Neutrophil (primary cell): ENCODE measurements around the gene XPNPEP2.

ENCODE experiments used
- H3K27ac ChIP-seq: fragments of 200-600 bp; sonication (generic); 2 replicates; pipeline ENCODE4 v1.5.1; 2016; ENCODE audit warnings: mild to moderate bottlenecking, moderate library complexity
- H3K27me3 ChIP-seq: fragments of 200-600 bp; sonication (generic); 2 replicates; pipeline ENCODE4 v1.6.0; 2016; ENCODE audit warnings: mild to moderate bottlenecking
- H3K36me3 ChIP-seq: fragments of 200-600 bp; sonication (generic); 2 replicates; pipeline ENCODE4 v1.5.1; 2017
- H3K4me1 ChIP-seq, 2 experiments: fragments of 200-600 bp in 1 of 2; sonication (generic) in 1 of 2; 1 replicate in 1 of 2; 2 replicates in 1 of 2; pipeline versions ENCODE4 v1.5.1 to v1.6.1; 2013 to 2016; ENCODE audit warnings: low read depth in 1 of 2, low read length in 1 of 2, mild to moderate bottlenecking in 1 of 2, moderate library complexity in 1 of 2; ENCODE audit not compliant: control insufficient read depth in 1 of 2, insufficient read depth in 1 of 2
- H3K4me3 ChIP-seq, 2 experiments: fragments of 200-600 bp in 1 of 2; sonication (generic) in 1 of 2; 1 replicate in 1 of 2; 2 replicates in 1 of 2; pipeline ENCODE4 v1.5.1; 2013 to 2016; ENCODE audit warnings: low read depth in 1 of 2, low read length in 1 of 2, mild to moderate bottlenecking in 1 of 2, moderate library complexity in 1 of 2
- H3K9me3 ChIP-seq: fragments of 200-600 bp; sonication (generic); 2 replicates; pipeline ENCODE4 v1.5.1; 2016
- TF ChIP-seq, protein P1 (sequence below): fragments of 200-600 bp; sonication (generic); IDR thresholded peaks from 2 replicates; pipeline ENCODE4 v1.5.1; 2016; ENCODE audit warnings: antibody characterized with exemption

XPNPEP2 gene

DNA sequence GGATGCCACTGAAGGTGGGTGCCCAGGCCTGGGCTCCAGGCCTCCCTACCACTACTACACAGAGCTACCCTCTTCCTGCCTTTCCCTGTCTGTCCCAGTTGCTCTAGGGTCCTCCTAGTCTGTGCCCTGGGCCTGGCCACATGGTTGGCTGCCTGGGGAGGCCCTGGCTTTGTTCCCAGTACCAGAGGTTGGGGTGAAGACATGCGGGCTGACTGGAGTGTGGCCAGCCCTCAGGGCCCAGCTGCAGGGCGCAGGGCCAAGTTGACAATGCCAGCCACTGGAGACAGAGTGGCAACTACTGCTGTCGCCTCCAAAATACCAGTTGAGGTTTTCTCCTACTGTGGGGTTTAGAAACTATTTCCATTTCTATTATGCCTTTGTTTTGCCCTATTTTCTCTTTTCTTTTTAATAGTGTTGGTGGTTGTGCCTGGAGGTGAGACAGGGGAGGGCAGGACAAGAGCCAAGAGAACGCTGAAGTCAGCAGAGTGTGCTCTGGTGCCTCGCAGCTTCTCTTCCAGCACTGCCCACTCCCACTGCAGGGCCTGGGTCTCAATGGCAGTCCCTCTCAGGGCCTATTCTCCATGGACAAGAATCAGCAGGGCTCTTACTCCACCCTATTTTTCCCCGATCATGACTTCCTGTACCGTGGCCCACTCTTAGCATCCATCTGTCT, 32.2 kb upstream of the XPNPEP2 start:
- TF ChIP-seq, protein P1, sequence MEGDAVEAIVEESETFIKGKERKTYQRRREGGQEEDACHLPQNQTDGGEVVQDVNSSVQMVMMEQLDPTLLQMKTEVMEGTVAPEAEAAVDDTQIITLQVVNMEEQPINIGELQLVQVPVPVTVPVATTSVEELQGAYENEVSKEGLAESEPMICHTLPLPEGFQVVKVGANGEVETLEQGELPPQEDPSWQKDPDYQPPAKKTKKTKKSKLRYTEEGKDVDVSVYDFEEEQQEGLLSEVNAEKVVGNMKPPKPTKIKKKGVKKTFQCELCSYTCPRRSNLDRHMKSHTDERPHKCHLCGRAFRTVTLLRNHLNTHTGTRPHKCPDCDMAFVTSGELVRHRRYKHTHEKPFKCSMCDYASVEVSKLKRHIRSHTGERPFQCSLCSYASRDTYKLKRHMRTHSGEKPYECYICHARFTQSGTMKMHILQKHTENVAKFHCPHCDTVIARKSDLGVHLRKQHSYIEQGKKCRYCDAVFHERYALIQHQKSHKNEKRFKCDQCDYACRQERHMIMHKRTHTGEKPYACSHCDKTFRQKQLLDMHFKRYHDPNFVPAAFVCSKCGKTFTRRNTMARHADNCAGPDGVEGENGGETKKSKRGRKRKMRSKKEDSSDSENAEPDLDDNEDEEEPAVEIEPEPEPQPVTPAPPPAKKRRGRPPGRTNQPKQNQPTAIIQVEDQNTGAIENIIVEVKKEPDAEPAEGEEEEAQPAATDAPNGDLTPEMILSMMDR = no peak
- Histone ChIP-seq H3K9me3 (no peaks in the 10 kb centered on the region), H3K4me3 (no peak overlapping the region), H3K27me3 (no peaks in the 10 kb centered on the region), H3K27ac (no peak overlapping the region), H3K4me1 (no peaks in the 10 kb centered on the region), H3K36me3 (no peaks in the 10 kb centered on the region)

DNA sequence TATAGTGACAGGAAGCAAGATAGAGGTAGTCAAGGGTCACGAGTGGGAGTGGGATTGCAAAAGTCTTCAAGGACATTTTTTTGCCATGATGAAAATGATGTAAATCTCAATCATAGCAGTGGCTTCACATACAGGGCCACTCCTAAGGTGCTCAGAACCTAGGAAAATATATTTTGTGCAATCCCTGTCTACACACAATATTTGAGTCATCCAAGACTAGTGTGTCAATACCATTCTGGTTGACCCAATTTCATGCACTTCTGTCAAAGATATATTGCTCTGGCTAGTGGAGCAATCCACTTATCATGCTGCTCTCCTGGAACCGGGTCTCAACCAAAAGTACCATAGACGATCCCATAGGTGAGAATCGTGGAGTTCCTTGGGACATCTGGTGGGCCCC, 24.2 kb upstream of the XPNPEP2 start:
- TF ChIP-seq, protein P1 = no peak
- no peaks in the 10 kb centered on the region for H3K9me3 ChIP-seq
- H3K36me3 ChIP-seq = no peaks in the 10 kb centered on the region
- no peaks in the 10 kb centered on the region for H3K27me3 ChIP-seq
- no peak overlapping the region for H3K4me3 ChIP-seq
- no peak overlapping the region for H3K27ac ChIP-seq
- peaks cover 6 to 13% of the 10 kb centered on the region in 2 experiments for H3K4me1 ChIP-seq

DNA sequence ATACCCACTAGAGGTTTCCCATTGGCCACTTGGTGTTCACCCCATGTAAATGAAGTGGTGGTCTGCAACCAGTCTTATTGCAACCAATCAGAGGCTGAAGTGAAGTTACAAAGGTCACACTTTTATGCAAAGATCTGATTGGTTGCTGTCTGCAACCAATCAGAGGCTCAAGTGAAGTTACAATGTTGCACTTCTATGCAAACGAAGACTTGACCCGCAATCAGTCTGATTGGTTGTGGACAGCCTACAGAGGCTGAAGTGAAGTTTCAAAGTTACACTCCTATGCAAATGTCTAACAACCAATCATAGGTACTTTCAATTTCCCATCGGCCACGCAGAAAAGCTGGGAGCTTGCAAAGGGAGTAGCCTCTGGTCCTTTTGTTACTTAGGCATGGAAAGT, 22.3 kb upstream of the XPNPEP2 start:
- Histone ChIP-seq H3K4me3 (no peak overlapping the region), H3K27me3 (no peaks in the 10 kb centered on the region), H3K9me3 (no peaks in the 10 kb centered on the region), H3K27ac (no peak overlapping the region), H3K36me3 (no peaks in the 10 kb centered on the region), H3K4me1 (peaks cover 6 to 13% of the 10 kb centered on the region in 2 experiments)
- TF ChIP-seq, protein P1 = no peak

DNA sequence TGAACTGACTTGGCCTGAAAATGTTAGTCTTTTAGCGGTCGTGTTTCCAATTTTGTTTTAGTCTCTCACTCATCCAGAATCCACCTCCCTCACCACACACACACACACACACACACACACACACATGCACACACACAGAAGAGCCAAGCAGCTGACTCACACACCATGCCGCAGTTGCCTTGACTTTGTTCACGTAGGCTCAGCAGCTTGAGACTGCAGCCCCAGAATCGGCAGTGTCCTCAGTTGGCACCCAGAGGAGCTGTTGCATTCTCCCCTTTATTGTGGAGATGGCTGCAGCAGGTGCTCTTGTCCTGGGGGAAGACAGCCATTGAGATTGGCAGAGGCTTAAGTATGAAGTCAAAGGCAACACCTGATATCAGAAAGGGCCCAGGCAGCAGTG, 20.9 kb upstream of the XPNPEP2 start:
- Histone ChIP-seq H3K4me3 (no peak overlapping the region), H3K27ac (no peak overlapping the region), H3K4me1 (peaks cover 6 to 13% of the 10 kb centered on the region in 2 experiments), H3K27me3 (no peaks in the 10 kb centered on the region), H3K9me3 (no peaks in the 10 kb centered on the region), H3K36me3 (no peaks in the 10 kb centered on the region)
- TF ChIP-seq, protein P1 = no peak

DNA sequence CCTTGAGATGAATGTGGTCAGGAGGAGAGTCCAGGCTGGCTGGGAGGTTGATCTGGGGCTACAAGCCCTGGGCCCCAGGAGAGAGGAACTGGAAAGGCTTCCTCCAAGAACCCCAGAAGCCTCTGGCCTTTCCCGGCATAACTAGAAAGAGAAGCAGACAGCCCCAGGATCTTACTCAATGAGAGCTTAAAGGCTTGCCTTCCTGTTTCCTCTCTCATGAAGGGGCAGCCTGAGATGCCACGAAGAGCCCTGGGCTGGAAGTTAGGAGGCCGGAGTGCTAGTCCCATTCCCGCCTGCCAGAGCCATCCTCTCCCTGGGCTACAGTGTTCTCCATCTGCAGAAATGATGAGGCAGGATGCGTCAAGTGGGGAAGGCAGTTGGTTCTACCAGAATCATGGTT, 20.1 kb upstream of the XPNPEP2 start:
- Histone ChIP-seq H3K9me3 (no peaks in the 10 kb centered on the region), H3K27ac (no peak overlapping the region), H3K4me1 (peaks cover 6 to 13% of the 10 kb centered on the region in 2 experiments), H3K27me3 (no peaks in the 10 kb centered on the region), H3K36me3 (no peaks in the 10 kb centered on the region), H3K4me3 (no peak overlapping the region)
- TF ChIP-seq, protein P1 = no peak
